ENCODE results near the gene CCDC107. TPM values are rescaled to one million over a fixed set of nuclear protein-coding genes. Genes with fewer than 3 reads are reported as not detected.

CCDC107 gene
- total RNA-seq, 1 donor from 2014 or later = 52.2 TPM

DNA sequence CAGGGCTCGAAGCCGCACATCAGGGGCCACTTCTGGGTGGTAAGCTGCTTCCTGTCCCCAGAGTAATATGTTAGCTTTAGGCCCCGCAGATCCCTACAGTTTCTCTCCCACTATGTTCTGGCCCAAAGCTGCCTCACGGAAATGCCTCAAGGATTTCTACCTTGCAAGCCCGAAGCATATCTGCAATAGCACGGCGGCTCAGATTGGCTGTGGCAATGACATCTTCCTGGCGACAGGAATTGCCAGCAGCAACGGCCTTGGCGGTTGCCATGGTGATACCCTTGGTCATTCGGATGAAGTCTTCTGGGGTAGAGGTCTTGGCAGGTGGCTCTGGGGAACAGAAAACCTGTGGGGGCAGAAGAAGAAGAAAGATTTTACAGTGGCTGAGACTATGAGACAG lies 41.9 kb downstream of the CCDC107 start:
- H3K4me3 Mint-ChIP-seq (ENCODE audit: unreplicated experiment) = no peak overlapping the region
- TF ChIP-seq, protein P1, sequence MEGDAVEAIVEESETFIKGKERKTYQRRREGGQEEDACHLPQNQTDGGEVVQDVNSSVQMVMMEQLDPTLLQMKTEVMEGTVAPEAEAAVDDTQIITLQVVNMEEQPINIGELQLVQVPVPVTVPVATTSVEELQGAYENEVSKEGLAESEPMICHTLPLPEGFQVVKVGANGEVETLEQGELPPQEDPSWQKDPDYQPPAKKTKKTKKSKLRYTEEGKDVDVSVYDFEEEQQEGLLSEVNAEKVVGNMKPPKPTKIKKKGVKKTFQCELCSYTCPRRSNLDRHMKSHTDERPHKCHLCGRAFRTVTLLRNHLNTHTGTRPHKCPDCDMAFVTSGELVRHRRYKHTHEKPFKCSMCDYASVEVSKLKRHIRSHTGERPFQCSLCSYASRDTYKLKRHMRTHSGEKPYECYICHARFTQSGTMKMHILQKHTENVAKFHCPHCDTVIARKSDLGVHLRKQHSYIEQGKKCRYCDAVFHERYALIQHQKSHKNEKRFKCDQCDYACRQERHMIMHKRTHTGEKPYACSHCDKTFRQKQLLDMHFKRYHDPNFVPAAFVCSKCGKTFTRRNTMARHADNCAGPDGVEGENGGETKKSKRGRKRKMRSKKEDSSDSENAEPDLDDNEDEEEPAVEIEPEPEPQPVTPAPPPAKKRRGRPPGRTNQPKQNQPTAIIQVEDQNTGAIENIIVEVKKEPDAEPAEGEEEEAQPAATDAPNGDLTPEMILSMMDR (IDR thresholded peaks at IDR 0.05) = no peak
- H3K27ac Mint-ChIP-seq (ENCODE audit: unreplicated experiment) = no peak overlapping the region
- H3K36me3 Mint-ChIP-seq (ENCODE audit: low read depth) = peaks cover 44% of the 10 kb centered on the region
- no peak for DNase-seq (ENCODE audit: low spot score)
- H3K9me3 Mint-ChIP-seq (ENCODE audit: low read depth) = no peaks in the 10 kb centered on the region
- no peaks in the 10 kb centered on the region for H3K27me3 Mint-ChIP-seq (ENCODE audit: low read depth)
- H3K4me1 Mint-ChIP-seq (ENCODE audit: low read depth) = peaks cover 27% of the 10 kb centered on the region

DNA sequence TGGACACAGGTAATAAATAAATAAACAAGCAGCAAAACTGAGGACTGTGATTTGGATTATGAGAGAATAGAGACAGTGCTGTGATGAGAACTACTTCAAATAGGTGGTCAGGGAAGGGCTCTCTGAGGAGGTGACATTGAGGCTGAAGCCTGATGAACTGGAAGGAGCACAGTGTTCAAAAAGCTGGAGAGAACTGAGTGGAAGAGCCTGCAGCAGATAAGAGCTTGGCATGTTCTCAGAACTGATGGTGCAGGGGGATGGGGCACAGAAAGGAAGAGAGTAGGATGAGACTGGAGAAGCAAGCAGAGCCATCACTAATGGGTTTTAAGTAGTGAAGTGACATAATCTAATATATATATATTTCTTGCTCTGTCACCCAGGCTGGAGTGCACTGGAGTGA lies 42.9 kb downstream of the CCDC107 start:
- H3K27ac Mint-ChIP-seq (ENCODE audit: unreplicated experiment) = no peak overlapping the region
- no peaks in the 10 kb centered on the region for H3K27me3 Mint-ChIP-seq (ENCODE audit: low read depth)

DNA sequence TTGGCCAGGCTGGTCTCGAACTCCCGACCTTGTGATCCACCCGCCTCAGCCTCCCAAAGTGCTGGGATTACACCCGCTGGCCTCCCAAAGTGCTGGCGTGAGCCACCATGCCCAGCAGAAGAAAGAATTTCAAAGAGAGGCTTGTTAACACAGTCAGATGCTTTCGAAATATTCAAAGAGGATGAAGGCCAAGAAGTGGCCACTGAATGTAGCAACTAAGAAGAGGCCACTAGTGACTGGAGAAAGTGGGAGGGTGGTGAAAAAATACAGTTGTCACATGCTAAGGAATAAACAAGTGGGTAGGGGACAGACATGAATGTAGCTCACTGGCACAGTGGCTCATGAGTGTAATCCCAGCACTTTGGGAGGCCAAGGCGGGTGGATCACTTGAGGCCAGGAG lies 44.6 kb downstream of the CCDC107 start:
- Mint-ChIP-seq H3K27ac (ENCODE audit: unreplicated experiment) (no peak overlapping the region), H3K27me3 (ENCODE audit: low read depth) (no peaks in the 10 kb centered on the region), H3K4me3 (ENCODE audit: unreplicated experiment) (no peak overlapping the region)

More for the DNA sequence above, 42.9 kb downstream of the CCDC107 start:
- Mint-ChIP-seq H3K4me3 (ENCODE audit: unreplicated experiment) (no peak overlapping the region), H3K9me3 (ENCODE audit: low read depth) (no peaks in the 10 kb centered on the region), H3K4me1 (ENCODE audit: low read depth) (peaks cover 21% of the 10 kb centered on the region), H3K36me3 (ENCODE audit: low read depth) (peaks cover 47% of the 10 kb centered on the region)
- DNase-seq (ENCODE audit: low spot score) = no peak
- TF ChIP-seq, protein P1 (IDR thresholded peaks at IDR 0.05) = no peak

DNA sequence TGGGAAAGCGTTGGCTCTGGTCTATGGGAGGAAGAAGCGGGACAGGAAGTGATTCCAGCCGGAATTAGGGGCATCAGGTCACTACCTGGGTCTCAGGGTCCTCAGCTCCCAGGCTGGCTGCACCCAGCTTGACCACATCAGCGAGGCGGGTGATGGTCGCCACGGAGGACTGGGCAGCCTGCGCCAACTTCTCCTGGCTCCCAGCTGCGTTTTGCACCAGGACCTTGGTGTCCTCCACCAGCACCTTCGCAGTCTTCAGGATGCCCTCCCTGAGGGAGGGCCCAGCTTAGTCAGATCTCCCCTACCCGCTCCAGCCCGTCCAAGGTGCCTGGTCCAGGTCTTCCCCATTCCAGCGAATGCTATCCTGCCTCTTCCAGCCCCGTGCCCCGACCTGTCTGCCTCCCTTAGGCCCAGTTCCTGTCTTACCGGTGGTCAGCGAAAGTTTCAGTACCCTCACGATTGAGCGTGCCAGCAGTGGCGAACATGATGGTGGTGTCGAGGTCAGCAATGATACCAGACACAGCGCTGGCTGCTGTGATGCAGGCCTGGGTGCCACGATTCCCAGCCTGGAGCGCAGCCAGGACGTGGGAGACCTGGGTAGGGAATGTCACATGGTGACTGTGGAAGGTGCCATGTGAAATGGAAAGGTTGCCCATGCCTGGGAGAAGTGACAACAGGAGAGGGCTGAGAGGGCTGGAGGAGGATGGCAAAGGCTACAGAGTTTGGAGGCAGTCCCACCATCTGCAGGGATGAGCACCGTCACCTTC lies 46.0 kb downstream of the CCDC107 start:
- H3K4me3 Mint-ChIP-seq (ENCODE audit: unreplicated experiment) = no peak overlapping the region
- H3K4me1 Mint-ChIP-seq (ENCODE audit: low read depth) = no peaks in the 10 kb centered on the region
- H3K27ac Mint-ChIP-seq (ENCODE audit: unreplicated experiment) = peak overlapping the region; percentile 65
- H3K27me3 Mint-ChIP-seq (ENCODE audit: low read depth) = no peaks in the 10 kb centered on the region
- no peaks in the 10 kb centered on the region for H3K9me3 Mint-ChIP-seq (ENCODE audit: low read depth)
- TF ChIP-seq, protein P1 (IDR thresholded peaks at IDR 0.05) = no peak
- H3K36me3 Mint-ChIP-seq (ENCODE audit: low read depth) = peaks cover 55% of the 10 kb centered on the region
- DNase-seq (ENCODE audit: low spot score) = no peak

More for the DNA sequence above, 44.6 kb downstream of the CCDC107 start:
- peaks cover 47% of the 10 kb centered on the region for H3K36me3 Mint-ChIP-seq (ENCODE audit: low read depth)
- peaks cover 4% of the 10 kb centered on the region for H3K4me1 Mint-ChIP-seq (ENCODE audit: low read depth)
- no peak for DNase-seq (ENCODE audit: low spot score)
- TF ChIP-seq, protein P1 (IDR thresholded peaks at IDR 0.05) = no peak
- no peaks in the 10 kb centered on the region for H3K9me3 Mint-ChIP-seq (ENCODE audit: low read depth)

DNA sequence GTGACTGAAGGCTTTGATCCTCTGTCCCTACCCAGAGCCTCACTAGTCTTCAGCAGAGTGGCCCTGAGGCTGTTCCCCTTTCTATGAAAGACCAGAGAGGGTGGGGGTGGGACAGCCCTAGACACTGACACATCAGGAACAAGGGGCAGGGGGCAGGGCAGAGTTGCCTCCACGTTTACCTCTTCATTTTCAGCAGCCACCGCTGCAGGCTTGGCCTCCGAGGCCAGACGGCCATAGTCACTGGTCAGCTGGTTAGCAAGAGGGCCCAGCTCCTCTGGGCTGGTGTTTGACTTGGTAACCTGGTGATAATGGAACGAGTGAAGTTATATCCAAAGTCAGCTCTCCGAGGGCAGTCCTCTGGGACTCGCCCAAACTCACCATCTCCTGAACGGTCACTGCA lies 47.3 kb downstream of the CCDC107 start:
- no peak overlapping the region for H3K4me3 Mint-ChIP-seq (ENCODE audit: unreplicated experiment)
- no peaks in the 10 kb centered on the region for H3K27me3 Mint-ChIP-seq (ENCODE audit: low read depth)
- no peaks in the 10 kb centered on the region for H3K4me1 Mint-ChIP-seq (ENCODE audit: low read depth)
- no peak overlapping the region for H3K27ac Mint-ChIP-seq (ENCODE audit: unreplicated experiment)
- no peak for DNase-seq (ENCODE audit: low spot score)
- no peaks in the 10 kb centered on the region for H3K9me3 Mint-ChIP-seq (ENCODE audit: low read depth)
- TF ChIP-seq, protein P1 (IDR thresholded peaks at IDR 0.05) = no peak
- peaks cover 60% of the 10 kb centered on the region for H3K36me3 Mint-ChIP-seq (ENCODE audit: low read depth)
